Calu3 (cell line): ENCODE measurements around the gene NTM. TPM values are rescaled to one million over a fixed set of nuclear protein-coding genes. Genes with fewer than 3 reads are reported as not detected.

Source experiments
- BruUV-seq: library from RNA; stranded (reverse); fragments of 400-500 nt; replicated peaks from 2 replicates; lab custom pipeline; 2021; lab: Mats Ljungman, UMichigan
- CTCF ChIA-PET: fragments of 300-600 bp; sonication (Branson Sonifier 250); formaldehyde crosslinking; loops from one replicate; lab custom pipeline; 2022; ENCODE audit warnings: antibody characterized with exemption; lab: Charles Lee
- DNase-seq: peaks from one replicate; pipeline ENCODE4 v3.0.0; 2022
- H3K27ac Mint-ChIP-seq: one replicate; pipeline ENCODE4 v1.8.0; 2022; ENCODE audit warnings: mixed read lengths; ENCODE audit not compliant: unreplicated experiment
- H3K27me3 Mint-ChIP-seq: one replicate; pipeline ENCODE4 v1.8.0; 2022; ENCODE audit warnings: mixed read lengths; ENCODE audit not compliant: unreplicated experiment
- H3K36me3 Mint-ChIP-seq: one replicate; pipeline ENCODE4 v1.8.0; 2022; ENCODE audit warnings: mild to moderate bottlenecking, moderate library complexity, mixed read lengths; ENCODE audit not compliant: insufficient read depth, unreplicated experiment
- H3K4me1 Mint-ChIP-seq: one replicate; pipeline ENCODE4 v1.8.0; 2022; ENCODE audit warnings: mild to moderate bottlenecking, low read depth, mixed read lengths; ENCODE audit not compliant: unreplicated experiment
- H3K4me3 Mint-ChIP-seq: one replicate; pipeline ENCODE4 v1.8.0; 2022; ENCODE audit warnings: mild to moderate bottlenecking, low read depth, moderate library complexity, mixed read lengths; ENCODE audit not compliant: unreplicated experiment
- H3K9me3 Mint-ChIP-seq: one replicate; pipeline ENCODE4 v1.8.0; 2022; ENCODE audit warnings: low read depth, mixed read lengths; ENCODE audit not compliant: unreplicated experiment
- intact Hi-C: fragments of 100-400 bp; cut with micrococcal nuclease; formaldehyde crosslinking; loops from one replicate; pipeline ENCODE4 v1.10.0; 2022; ENCODE audit not compliant: unreplicated experiment
- total RNA-seq: library from RNA; stranded (reverse); gene quantifications from 2 replicates; pipeline ENCODE4 v1.2.3, GENCODE V29; 2022
- TF ChIP-seq, protein P1 (sequence below): fragments of 200-600 bp; IDR thresholded peaks from one replicate; pipeline ENCODE4 v1.8.0; 2022; ENCODE audit warnings: antibody characterized with exemption; ENCODE audit not compliant: unreplicated experiment

Gene NTM
- total RNA-seq, 1 experiment from 2014 or later, result not detected

DNA sequence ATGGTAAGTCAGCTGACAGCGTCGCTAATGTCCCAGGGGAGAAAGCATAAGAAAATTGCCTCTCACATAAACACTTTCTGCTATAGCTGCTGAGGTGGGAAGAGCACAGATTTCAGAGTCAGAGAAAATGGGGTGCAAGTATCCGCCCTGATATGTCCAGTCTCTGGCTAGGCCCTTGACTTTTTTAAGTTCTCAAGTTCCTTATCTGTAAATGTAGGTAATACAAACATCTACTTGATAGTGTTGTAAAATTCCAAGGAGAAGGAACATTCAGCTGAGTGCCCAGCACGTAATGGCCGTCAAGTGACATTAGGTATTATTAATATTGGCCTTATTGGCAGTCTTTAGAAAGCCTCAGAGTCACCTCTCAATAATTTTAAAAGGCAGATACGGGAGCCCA lies 143.6 kb downstream of the NTM start:
- intact Hi-C loops, result no loop called here
- H3K27me3 Mint-ChIP-seq, result no peaks in the 10 kb centered on the region

DNA sequence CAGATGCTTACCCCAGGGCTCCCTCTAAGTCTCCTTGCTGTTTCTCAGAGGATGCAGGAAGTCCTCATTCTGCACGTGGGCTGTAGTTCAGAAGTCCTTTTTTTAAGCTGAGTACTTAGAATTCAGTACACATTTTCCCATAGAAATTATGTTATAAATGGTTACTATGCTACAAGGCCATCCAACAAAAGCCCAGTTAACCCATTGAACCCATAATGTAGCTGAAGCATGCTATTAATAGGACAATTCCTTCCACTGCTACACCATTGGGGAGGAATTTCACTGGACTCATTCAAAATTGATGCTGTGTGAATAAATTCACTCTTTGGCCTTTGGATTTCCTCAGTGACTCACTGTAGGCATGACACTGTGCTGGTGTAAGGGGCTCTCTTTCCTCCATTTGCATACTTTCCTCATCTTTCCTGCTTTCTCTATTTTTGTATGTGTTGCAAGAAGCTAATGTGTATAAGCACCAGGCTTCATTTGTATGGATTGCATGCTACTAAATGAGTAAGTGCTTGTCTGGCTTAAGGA lies 148.0 kb downstream of the NTM start:
- peaks cover 2% of the 10 kb centered on the region for H3K9me3 Mint-ChIP-seq
- no peaks in the 10 kb centered on the region for H3K27me3 Mint-ChIP-seq
- DNase-seq, result no peak
- intact Hi-C loops, result no loop called here
- no peak overlapping the region for H3K4me3 Mint-ChIP-seq
- no peaks in the 10 kb centered on the region for H3K4me1 Mint-ChIP-seq
- TF ChIP-seq, protein P1, sequence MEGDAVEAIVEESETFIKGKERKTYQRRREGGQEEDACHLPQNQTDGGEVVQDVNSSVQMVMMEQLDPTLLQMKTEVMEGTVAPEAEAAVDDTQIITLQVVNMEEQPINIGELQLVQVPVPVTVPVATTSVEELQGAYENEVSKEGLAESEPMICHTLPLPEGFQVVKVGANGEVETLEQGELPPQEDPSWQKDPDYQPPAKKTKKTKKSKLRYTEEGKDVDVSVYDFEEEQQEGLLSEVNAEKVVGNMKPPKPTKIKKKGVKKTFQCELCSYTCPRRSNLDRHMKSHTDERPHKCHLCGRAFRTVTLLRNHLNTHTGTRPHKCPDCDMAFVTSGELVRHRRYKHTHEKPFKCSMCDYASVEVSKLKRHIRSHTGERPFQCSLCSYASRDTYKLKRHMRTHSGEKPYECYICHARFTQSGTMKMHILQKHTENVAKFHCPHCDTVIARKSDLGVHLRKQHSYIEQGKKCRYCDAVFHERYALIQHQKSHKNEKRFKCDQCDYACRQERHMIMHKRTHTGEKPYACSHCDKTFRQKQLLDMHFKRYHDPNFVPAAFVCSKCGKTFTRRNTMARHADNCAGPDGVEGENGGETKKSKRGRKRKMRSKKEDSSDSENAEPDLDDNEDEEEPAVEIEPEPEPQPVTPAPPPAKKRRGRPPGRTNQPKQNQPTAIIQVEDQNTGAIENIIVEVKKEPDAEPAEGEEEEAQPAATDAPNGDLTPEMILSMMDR, result no peak
- CTCF ChIA-PET, result no interaction called here
- no peak overlapping the region for H3K27ac Mint-ChIP-seq
- no TSS peak for BruUV-seq
- H3K36me3 Mint-ChIP-seq, result no peaks in the 10 kb centered on the region

More for the DNA sequence above, 143.6 kb downstream of the NTM start:
- DNase-seq, result no peak
- Mint-ChIP-seq H3K4me1 (no peaks in the 10 kb centered on the region), H3K4me3 (no peak overlapping the region), H3K36me3 (no peaks in the 10 kb centered on the region), H3K9me3 (peaks cover 5% of the 10 kb centered on the region), H3K27ac (no peak overlapping the region)
- no TSS peak for BruUV-seq
- CTCF ChIA-PET, result no interaction called here
- TF ChIP-seq, protein P1, result no peak

DNA sequence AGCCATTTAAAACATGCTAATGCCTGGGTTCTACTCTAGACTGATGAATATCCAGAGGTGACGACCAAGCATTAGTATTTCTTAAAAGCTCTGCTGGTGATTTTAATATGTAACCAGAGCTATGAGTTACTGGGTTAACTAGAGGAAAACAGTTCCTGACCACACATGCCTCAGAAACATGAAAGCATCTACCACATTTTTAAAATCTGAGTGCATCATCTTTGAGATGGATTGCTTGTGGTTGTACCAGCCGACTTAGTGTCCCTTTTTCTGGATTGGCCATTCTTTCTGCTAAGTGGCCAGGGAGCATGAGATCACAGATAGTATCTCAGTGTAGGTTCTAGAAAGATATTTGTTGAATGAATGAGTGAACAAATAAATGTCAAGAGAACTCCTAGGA lies 152.4 kb downstream of the NTM start:
- Mint-ChIP-seq H3K4me1 (no peaks in the 10 kb centered on the region), H3K9me3 (peaks cover 4% of the 10 kb centered on the region), H3K27ac (no peak overlapping the region), H3K36me3 (no peaks in the 10 kb centered on the region), H3K27me3 (no peaks in the 10 kb centered on the region), H3K4me3 (no peak overlapping the region)
- DNase-seq, result no peak
- BruUV-seq, result no TSS peak
- intact Hi-C loops, result no loop called here
- CTCF ChIA-PET, result no interaction called here
- TF ChIP-seq, protein P1, result no peak

DNA sequence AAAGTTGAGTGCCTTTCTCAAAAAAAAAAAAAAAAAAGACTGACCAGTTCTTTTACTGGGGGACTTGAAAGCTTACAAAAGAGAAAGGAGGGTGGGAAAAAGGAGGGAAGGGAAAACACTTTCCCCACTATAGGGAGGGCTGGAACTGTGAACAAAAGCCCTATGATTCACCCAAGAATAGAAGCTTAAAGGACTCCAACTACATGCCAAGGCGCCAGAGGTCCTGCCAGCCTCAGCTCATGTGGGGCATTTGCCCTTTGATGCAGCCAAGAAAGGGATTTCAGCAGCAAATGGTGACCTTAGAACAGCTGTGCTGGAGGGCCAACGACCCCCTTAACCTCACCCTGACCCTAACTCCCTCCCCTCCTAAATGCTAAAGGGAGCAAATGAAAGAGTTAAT lies 160.0 kb downstream of the NTM start:
- intact Hi-C loops, result no loop called here
- H3K27ac Mint-ChIP-seq, result no peak overlapping the region
- H3K36me3 Mint-ChIP-seq, result no peaks in the 10 kb centered on the region
- CTCF ChIA-PET, result no interaction called here
- H3K9me3 Mint-ChIP-seq, result peaks cover 4% of the 10 kb centered on the region
- H3K4me1 Mint-ChIP-seq, result no peaks in the 10 kb centered on the region
- BruUV-seq, result no TSS peak
- TF ChIP-seq, protein P1, result no peak
- H3K27me3 Mint-ChIP-seq, result no peaks in the 10 kb centered on the region
- no peak overlapping the region for H3K4me3 Mint-ChIP-seq
- no peak for DNase-seq
